Stimulated activated naive CD4-positive, alpha-beta T cell treated with Interleukin-2 at 50 U/mL for 16 hours (primary cell): ENCODE results near the gene UPP1.

Source experiments
- DNase-seq: peaks from one replicate; lab custom pipeline; 2025; lab: John Stamatoyannopoulos, UW

UPP1 gene

GRCh38 chr7:48085942-48086341, 3.1 kb upstream of the UPP1 start:
- DNase-seq, result no peak

- DNase-seq, result no peak
Measured at GRCh38 chr7:48087349-48087748, 1.7 kb upstream of the UPP1 start.

GRCh38 chr7:48088559-48089045, 463 bp upstream of the UPP1 start:
- no peak for DNase-seq

- no peak for DNase-seq
Measured at GRCh38 chr7:48090095-48090805, 1.2 kb downstream of the UPP1 start.

GRCh38 chr7:48091506-48092433, 2.7 kb downstream of the UPP1 start:
- no peak for DNase-seq

GRCh38 chr7:48094861-48095293, 5.8 kb downstream of the UPP1 start:
- no peak for DNase-seq

- DNase-seq, result peak; percentile 16
Measured at GRCh38 chr7:48096273-48096672, 7.2 kb downstream of the UPP1 start.

- no peak for DNase-seq
Measured at GRCh38 chr7:48097521-48098231, 8.6 kb downstream of the UPP1 start.

GRCh38 chr7:48098846-48099245, 9.8 kb downstream of the UPP1 start:
- no peak for DNase-seq

- no peak for DNase-seq
Measured at GRCh38 chr7:48099781-48100180, 10.7 kb downstream of the UPP1 start.

- DNase-seq, result no peak
Measured at GRCh38 chr7:48101352-48101751, 12.3 kb downstream of the UPP1 start.

- peak; percentile 15 for DNase-seq
Measured at GRCh38 chr7:48101968-48102367, 12.9 kb downstream of the UPP1 start.

- DNase-seq, result no peak
Measured at GRCh38 chr7:48102530-48102929, 13.5 kb downstream of the UPP1 start.

- no peak for DNase-seq
Measured at GRCh38 chr7:48105045-48105444, 16.0 kb downstream of the UPP1 start.

GRCh38 chr7:48106906-48107659, 18.0 kb downstream of the UPP1 start:
- DNase-seq, result no peak

- DNase-seq, result no peak
Measured at GRCh38 chr7:48107926-48108472, 18.9 kb downstream of the UPP1 start.

- no peak for DNase-seq
Measured at GRCh38 chr7:48108959-48109847, 20.1 kb downstream of the UPP1 start.

- peak; percentile 81 for DNase-seq
Measured at GRCh38 chr7:48109848-48110663, 21.0 kb downstream of the UPP1 start.

- DNase-seq, result no peak
Measured at GRCh38 chr7:48110868-48111267, 21.8 kb downstream of the UPP1 start.
